Fibroblast of lung (primary cell): ENCODE data around the gene GNA12.

Experiments used
- EZH2 ChIP-seq: IDR thresholded peaks from 2 replicates; pipeline ENCODE4 v1.5.1; 2012; ENCODE audit warnings: low read length, control low read depth, mild to moderate bottlenecking; ENCODE audit errors: missing control alignments
- TF ChIP-seq, protein P1 (sequence below), 2 donors: IDR thresholded peaks in 1 of 2; conservative IDR thresholded peaks in 1 of 2; 1 replicate in 1 of 2; 2 replicates in 1 of 2; pipeline ENCODE4 v1.5.1; 2011 to 2012; ENCODE audit warnings: low read length in 2 of 2, control low read depth in 1 of 2, inconsistent platforms in 1 of 2, low read depth in 1 of 2, mild to moderate bottlenecking in 1 of 2

DNA sequence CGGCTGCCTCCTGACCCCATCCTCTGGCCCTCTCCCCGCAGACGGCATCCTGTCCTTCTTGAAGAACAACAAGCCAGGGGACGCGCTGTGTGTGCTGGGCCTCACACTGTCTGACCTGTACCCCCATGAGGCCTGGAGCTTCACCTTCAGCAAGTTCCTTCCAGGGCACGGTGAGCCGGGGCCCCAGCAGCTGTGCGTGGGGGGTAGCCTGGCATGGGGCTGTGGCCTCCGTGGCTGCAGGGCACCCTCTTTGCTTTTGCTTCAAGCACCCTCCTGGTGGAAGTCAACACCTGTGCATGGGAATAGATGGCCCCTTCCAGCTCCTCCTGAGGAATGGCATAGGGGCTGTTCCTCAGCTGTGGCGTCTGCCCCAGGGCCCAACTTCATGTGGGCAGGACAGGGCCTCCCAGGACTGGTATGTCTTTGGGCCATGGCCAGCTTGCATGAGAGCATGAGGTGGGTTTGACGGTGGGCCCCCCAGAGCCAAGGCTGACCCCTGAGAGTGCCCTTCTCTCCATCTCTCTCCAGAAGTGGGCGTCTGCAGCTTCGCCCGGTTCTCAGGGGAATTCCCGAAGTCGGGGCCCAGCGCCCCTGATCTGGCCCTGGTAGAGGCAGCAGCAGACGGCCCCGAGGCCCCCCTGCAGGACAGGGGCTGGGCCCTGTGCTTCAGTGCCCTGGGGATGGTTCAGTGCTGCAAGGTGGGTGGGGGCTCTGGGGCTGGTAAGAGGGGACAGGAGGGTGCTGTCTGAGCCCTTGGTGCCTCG, 135.4 kb downstream of the GNA12 start:
- TF ChIP-seq, protein P1, sequence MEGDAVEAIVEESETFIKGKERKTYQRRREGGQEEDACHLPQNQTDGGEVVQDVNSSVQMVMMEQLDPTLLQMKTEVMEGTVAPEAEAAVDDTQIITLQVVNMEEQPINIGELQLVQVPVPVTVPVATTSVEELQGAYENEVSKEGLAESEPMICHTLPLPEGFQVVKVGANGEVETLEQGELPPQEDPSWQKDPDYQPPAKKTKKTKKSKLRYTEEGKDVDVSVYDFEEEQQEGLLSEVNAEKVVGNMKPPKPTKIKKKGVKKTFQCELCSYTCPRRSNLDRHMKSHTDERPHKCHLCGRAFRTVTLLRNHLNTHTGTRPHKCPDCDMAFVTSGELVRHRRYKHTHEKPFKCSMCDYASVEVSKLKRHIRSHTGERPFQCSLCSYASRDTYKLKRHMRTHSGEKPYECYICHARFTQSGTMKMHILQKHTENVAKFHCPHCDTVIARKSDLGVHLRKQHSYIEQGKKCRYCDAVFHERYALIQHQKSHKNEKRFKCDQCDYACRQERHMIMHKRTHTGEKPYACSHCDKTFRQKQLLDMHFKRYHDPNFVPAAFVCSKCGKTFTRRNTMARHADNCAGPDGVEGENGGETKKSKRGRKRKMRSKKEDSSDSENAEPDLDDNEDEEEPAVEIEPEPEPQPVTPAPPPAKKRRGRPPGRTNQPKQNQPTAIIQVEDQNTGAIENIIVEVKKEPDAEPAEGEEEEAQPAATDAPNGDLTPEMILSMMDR (conservative IDR thresholded peaks at IDR 0.05 in 1 of 2, IDR thresholded peaks at IDR 0.05 in 1 of 2; ENCODE audit: low read depth in 1 of 2, low read length in 2 of 2) = no peak
- no peak for TF ChIP-seq EZH2
